Karpas-422 (cell line): Measurements from ENCODE around the gene NLRP14. TPM values are rescaled to one million over a fixed set of nuclear protein-coding genes. Genes with fewer than 3 reads are reported as not detected.

ENCODE experiments used
- DNase-seq: peaks from one replicate; pipeline ENCODE4 v3.0.0-alpha.2; 2015
- H2AFZ ChIP-seq: fragments of 200-600 bp; sonication (generic); 2 replicates; pipeline ENCODE4 v1.6.1; 2014; ENCODE audit warnings: antibody characterized with exemption, low read length, mixed read lengths
- H3K27ac ChIP-seq: fragments of 200-600 bp; sonication (generic); 2 replicates; pipeline ENCODE4 v1.5.1; 2014; ENCODE audit warnings: mild to moderate bottlenecking, low read length, moderate library complexity
- H3K27me3 ChIP-seq: fragments of 200-600 bp; sonication (generic); 2 replicates; pipeline ENCODE4 v1.6.1; 2014; ENCODE audit warnings: low read length, mixed read lengths
- H3K36me3 ChIP-seq: fragments of 200-600 bp; sonication (generic); 2 replicates; pipeline ENCODE4 v1.6.1; 2014; ENCODE audit warnings: low read length, mixed read lengths; ENCODE audit not compliant: insufficient read depth
- H3K4me1 ChIP-seq: fragments of 200-600 bp; sonication (generic); 2 replicates; pipeline ENCODE4 v1.6.1; 2014; ENCODE audit warnings: mild to moderate bottlenecking, low read length, mixed read lengths
- H3K4me2 ChIP-seq: fragments of 200-600 bp; sonication (generic); 2 replicates; pipeline ENCODE4 v1.6.1; 2014; ENCODE audit warnings: low read length, low read depth, mild to moderate bottlenecking; ENCODE audit not compliant: poor library complexity, severe bottlenecking
- H3K4me3 ChIP-seq: fragments of 200-600 bp; sonication (generic); 2 replicates; pipeline ENCODE4 v1.5.1; 2014; ENCODE audit warnings: mild to moderate bottlenecking, antibody characterized with exemption, low read length, mixed read lengths
- H3K79me2 ChIP-seq: fragments of 200-600 bp; sonication (generic); 2 replicates; pipeline ENCODE4 v1.6.1; 2014; ENCODE audit warnings: mild to moderate bottlenecking, low read length, mixed read lengths
- H3K9ac ChIP-seq: fragments of 200-600 bp; sonication (generic); 2 replicates; pipeline ENCODE4 v1.6.0; 2014; ENCODE audit warnings: low read length
- H3K9me2 ChIP-seq: fragments of 200-600 bp; sonication (generic), shearing (Covaris generic); replicated peaks from 2 replicates; pipeline ENCODE4 v1.6.0; 2014; ENCODE audit warnings: mild to moderate bottlenecking, low read length, moderate library complexity; ENCODE audit not compliant: insufficient read depth
- H3K9me3 ChIP-seq: fragments of 300-700, 200-600 bp; sonication (generic); 2 replicates; pipeline ENCODE4 v1.6.1; 2014; ENCODE audit warnings: low read length, mixed read lengths
- H4K20me1 ChIP-seq: fragments of 200-600 bp; sonication (generic); 2 replicates; pipeline ENCODE4 v1.6.1; 2014; ENCODE audit warnings: mild to moderate bottlenecking, antibody characterized with exemption, low read length, low read depth; ENCODE audit not compliant: insufficient read depth
- total RNA-seq: library from RNA; depleted of rRNA; stranded (reverse); fragments of >200 nt; shearing (Covaris generic); gene quantifications from 2 replicates; pipeline ENCODE4 v1.2.3, GENCODE V29; 2014; ENCODE audit warnings: low replicate concordance

Gene NLRP14
- total RNA-seq, 1 experiment from 2014 or later, result 0.19 TPM

DNA sequence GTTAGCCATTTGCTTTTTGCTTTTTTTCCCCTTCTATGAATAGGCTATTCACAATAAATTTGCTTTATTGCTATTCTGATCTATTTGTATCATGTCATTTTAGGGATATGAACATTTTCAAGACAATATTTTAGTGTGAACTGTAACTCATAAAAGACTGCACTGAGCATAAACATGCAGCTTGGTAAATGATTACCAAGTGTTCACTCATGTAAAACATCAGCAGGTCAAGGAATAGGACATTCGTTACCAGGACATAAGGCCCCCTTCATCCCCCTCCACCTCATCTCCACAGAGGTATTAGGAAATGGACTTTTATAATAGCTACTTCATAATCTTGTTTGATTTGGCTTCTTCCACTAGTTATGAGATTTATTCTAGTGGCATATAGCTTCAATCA, 12.4 kb downstream of the NLRP14 start:
- H3K4me1 ChIP-seq, result no peaks in the 10 kb centered on the region
- no peak overlapping the region for H2AFZ ChIP-seq
- no peaks in the 10 kb centered on the region for H3K27me3 ChIP-seq
- no peaks in the 10 kb centered on the region for H3K36me3 ChIP-seq
- no peak overlapping the region for H3K4me3 ChIP-seq
- H4K20me1 ChIP-seq, result no peaks in the 10 kb centered on the region
- no peaks in the 10 kb centered on the region for H3K9me3 ChIP-seq
- H3K79me2 ChIP-seq, result no peaks in the 10 kb centered on the region
- DNase-seq, result no peak
- H3K27ac ChIP-seq, result no peak overlapping the region
- no peak overlapping the region for H3K4me2 ChIP-seq
- no peaks in the 10 kb centered on the region for H3K9me2 ChIP-seq
- no peak overlapping the region for H3K9ac ChIP-seq

DNA sequence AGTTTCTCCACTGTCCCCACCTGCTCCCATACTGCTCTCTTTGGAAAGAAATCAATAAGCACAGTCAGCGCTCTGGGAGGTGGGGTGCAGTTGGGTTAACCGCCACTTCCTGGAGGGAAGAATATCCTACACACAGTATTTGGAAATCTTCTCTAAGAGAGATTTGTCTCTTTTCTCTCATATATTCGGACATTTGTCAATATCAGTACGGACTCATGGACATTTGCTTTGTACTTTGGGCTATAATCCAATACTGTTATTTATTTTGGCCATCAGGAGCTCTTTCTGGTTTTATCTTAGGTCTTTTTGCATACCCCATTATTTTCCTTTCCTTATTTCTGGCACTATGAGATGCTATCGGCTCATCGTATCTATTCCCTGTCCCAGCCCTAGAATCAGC, 13.7 kb downstream of the NLRP14 start:
- DNase-seq, result no peak
- Histone ChIP-seq H3K27ac (no peak overlapping the region), H3K9ac (no peak overlapping the region), H3K36me3 (no peaks in the 10 kb centered on the region), H3K9me3 (no peaks in the 10 kb centered on the region), H2AFZ (no peak overlapping the region), H3K27me3 (no peaks in the 10 kb centered on the region), H4K20me1 (no peaks in the 10 kb centered on the region), H3K9me2 (no peaks in the 10 kb centered on the region), H3K79me2 (no peaks in the 10 kb centered on the region), H3K4me2 (no peak overlapping the region), H3K4me3 (no peak overlapping the region), H3K4me1 (no peaks in the 10 kb centered on the region)

DNA sequence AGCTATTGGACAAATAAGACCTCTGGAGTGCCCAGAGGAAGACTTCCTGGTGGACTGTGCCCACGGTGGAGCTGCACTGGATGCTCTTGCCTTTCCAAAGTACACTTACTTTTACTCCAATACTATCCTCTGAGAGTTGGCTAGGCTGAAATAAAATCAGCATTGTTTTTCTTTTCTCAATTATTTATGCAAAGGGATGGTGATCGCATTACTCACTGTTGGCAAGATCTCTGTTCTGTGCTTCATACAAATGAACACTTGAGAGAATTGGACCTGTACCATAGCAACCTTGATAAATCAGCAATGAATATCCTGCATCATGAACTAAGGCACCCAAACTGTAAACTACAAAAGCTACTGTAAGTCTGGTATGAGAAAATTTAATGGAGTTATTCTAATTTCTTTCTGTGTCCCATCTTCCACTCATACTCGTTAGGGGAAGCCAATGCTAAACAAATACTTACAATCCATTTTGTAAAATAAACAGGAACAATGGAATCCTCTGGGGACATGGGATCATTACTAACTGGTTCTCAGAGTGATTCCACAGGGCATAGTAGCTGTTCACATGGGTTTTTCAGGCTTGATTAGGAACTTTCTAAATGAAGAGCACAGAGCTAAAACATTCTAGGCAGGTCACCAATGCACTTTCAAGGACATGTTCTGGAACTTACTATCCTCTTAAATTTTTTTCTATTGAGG, 26.3 kb downstream of the NLRP14 start:
- no peaks in the 10 kb centered on the region for H3K4me1 ChIP-seq
- no peaks in the 10 kb centered on the region for H3K9me3 ChIP-seq
- no peak overlapping the region for H3K9ac ChIP-seq
- no peaks in the 10 kb centered on the region for H3K27me3 ChIP-seq
- no peaks in the 10 kb centered on the region for H3K79me2 ChIP-seq
- H3K9me2 ChIP-seq, result no peaks in the 10 kb centered on the region
- H4K20me1 ChIP-seq, result no peaks in the 10 kb centered on the region
- H2AFZ ChIP-seq, result no peak overlapping the region
- H3K27ac ChIP-seq, result no peak overlapping the region
- no peak for DNase-seq
- H3K4me2 ChIP-seq, result no peak overlapping the region
- no peak overlapping the region for H3K4me3 ChIP-seq
- no peaks in the 10 kb centered on the region for H3K36me3 ChIP-seq

DNA sequence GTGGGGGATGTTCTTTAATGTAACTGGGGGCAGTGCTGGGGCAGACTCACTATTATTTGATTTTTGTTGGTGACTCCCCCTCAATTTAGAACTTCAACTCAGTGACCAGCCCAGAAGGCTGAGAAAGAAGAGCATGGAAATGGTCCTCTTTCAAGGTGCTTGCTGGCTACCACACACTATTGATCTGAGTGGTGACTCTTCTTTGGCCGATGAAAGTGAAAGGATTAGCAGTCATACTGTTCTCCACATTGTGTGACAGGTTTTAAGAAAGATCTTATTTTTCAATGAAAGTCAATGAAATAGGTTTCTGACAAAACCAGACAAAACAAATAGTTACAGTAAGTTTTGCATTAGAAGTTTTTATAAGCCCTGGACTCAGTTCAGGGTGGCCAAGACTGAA, 29.9 kb downstream of the NLRP14 start:
- Histone ChIP-seq H3K27ac (no peak overlapping the region), H3K9ac (no peak overlapping the region), H3K4me3 (no peak overlapping the region), H3K9me2 (no peaks in the 10 kb centered on the region), H3K27me3 (no peaks in the 10 kb centered on the region), H3K79me2 (no peaks in the 10 kb centered on the region), H3K4me2 (no peak overlapping the region), H3K9me3 (no peaks in the 10 kb centered on the region), H4K20me1 (no peaks in the 10 kb centered on the region), H3K36me3 (no peaks in the 10 kb centered on the region), H3K4me1 (no peaks in the 10 kb centered on the region), H2AFZ (no peak overlapping the region)
- no peak for DNase-seq

DNA sequence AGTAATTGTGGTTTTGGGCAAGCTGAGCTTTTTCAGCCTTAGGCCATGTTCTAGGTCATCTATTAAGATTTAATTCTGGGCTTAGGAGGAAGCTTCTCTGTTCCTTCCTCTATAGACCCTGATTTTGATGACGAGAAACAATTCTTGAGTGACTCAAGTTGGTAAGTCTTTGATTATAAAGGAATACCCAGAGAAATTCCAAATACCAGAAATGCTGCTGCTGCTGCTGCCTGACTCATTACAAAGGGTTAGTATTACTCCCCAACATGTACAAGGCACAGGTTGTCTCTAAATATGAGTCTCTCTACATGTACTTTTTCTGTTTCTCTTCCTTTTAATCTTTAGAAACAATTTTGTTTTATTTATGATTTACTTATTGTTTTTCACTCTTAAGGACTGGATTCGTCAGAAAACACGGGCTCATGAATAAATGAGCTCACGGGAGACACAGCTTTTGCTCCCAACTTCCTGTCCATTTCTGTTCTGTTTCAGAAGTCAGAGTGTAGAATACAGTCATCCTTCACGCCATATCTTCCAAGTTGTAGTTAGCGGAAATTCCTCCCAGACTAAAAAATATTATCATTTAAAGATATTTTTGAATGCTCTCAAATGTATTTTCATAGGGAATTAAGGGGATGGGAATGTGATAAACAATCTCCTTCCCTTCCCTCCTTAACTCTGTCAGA, 36.7 kb downstream of the NLRP14 start:
- no peak overlapping the region for H3K9ac ChIP-seq
- H3K4me3 ChIP-seq, result no peak overlapping the region
- no peaks in the 10 kb centered on the region for H3K4me1 ChIP-seq
- H3K27me3 ChIP-seq, result no peaks in the 10 kb centered on the region
- no peak overlapping the region for H3K4me2 ChIP-seq
- H3K79me2 ChIP-seq, result no peaks in the 10 kb centered on the region
- no peaks in the 10 kb centered on the region for H4K20me1 ChIP-seq
- no peaks in the 10 kb centered on the region for H3K36me3 ChIP-seq
- no peaks in the 10 kb centered on the region for H3K9me3 ChIP-seq
- no peak overlapping the region for H2AFZ ChIP-seq
- no peak overlapping the region for H3K27ac ChIP-seq
- no peak for DNase-seq
- H3K9me2 ChIP-seq, result no peaks in the 10 kb centered on the region

DNA sequence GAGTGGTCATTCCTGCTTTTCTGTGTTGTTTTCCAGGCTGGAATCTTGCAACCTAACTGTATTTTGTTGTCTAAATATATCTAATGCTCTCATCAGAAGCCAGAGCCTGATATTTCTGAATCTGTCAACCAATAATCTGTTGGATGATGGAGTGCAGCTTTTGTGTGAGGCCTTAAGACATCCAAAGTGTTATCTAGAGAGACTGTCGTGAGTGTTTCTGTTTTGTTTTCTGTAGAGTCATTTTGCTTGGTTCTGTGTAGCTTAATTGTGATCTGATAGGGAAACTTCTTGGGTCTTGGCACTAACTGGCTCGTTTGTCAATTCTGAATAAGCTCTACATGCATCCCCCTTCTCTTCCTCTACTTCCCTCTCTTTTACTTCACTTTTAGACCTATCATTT, 37.4 kb downstream of the NLRP14 start:
- no peaks in the 10 kb centered on the region for H3K9me2 ChIP-seq
- DNase-seq, result no peak
- no peaks in the 10 kb centered on the region for H3K79me2 ChIP-seq
- H3K36me3 ChIP-seq, result no peaks in the 10 kb centered on the region
- no peak overlapping the region for H3K4me2 ChIP-seq
- H3K4me1 ChIP-seq, result no peaks in the 10 kb centered on the region
- H3K27me3 ChIP-seq, result no peaks in the 10 kb centered on the region
- no peak overlapping the region for H3K27ac ChIP-seq
- no peaks in the 10 kb centered on the region for H4K20me1 ChIP-seq
- no peaks in the 10 kb centered on the region for H3K9me3 ChIP-seq
- H3K9ac ChIP-seq, result no peak overlapping the region
- H3K4me3 ChIP-seq, result no peak overlapping the region
- no peak overlapping the region for H2AFZ ChIP-seq

DNA sequence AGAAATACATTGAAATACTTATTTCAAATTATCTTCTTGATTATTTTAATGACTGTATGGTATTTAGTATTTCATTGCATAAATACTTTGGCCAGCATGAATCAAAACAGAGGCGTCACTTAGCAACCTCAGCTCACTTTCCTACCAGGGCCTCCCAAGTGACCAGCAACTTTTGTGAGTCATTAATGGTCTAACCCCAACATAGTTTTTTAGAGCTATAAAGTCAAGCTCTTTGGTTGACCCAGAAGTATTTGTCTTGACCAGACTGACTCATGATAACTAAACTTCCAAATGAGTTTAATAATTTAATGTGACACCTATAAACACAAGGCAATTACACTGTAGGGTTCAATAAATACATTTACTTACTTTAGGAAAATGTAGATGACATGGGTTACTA, 40.6 kb downstream of the NLRP14 start:
- H3K27ac ChIP-seq, result no peak overlapping the region
- H3K4me2 ChIP-seq, result no peak overlapping the region
- DNase-seq, result no peak
- no peaks in the 10 kb centered on the region for H3K27me3 ChIP-seq
- no peaks in the 10 kb centered on the region for H4K20me1 ChIP-seq
- no peaks in the 10 kb centered on the region for H3K36me3 ChIP-seq
- H3K4me3 ChIP-seq, result no peak overlapping the region
- H3K9me3 ChIP-seq, result no peaks in the 10 kb centered on the region
- H3K4me1 ChIP-seq, result no peaks in the 10 kb centered on the region
- H2AFZ ChIP-seq, result no peak overlapping the region
- no peaks in the 10 kb centered on the region for H3K79me2 ChIP-seq
- H3K9me2 ChIP-seq, result no peaks in the 10 kb centered on the region
- no peak overlapping the region for H3K9ac ChIP-seq

DNA sequence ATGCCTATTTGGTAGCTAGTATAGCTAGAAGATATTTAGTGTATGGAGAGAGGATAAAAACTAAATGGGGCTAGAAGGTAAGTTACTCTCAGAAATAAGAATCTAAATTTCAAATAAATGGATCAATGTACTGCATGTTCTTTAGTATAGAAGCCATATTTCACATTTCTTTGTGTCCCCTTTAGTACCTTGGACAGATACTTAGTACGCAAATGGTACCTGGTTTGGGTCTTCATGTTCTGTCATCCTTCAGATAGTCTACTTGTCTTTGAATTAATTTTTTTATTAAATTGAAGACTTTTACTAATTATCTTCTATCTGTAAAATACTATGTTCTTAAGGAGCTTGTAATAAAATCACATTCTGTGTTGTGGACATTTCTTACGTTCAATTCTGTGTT, 42.3 kb downstream of the NLRP14 start:
- H3K27ac ChIP-seq, result no peak overlapping the region
- H3K9ac ChIP-seq, result no peak overlapping the region
- H2AFZ ChIP-seq, result no peak overlapping the region
- no peaks in the 10 kb centered on the region for H3K9me3 ChIP-seq
- H4K20me1 ChIP-seq, result no peaks in the 10 kb centered on the region
- no peaks in the 10 kb centered on the region for H3K36me3 ChIP-seq
- H3K27me3 ChIP-seq, result no peaks in the 10 kb centered on the region
- H3K4me3 ChIP-seq, result no peak overlapping the region
- H3K79me2 ChIP-seq, result no peaks in the 10 kb centered on the region
- H3K4me1 ChIP-seq, result no peaks in the 10 kb centered on the region
- no peak for DNase-seq
- H3K4me2 ChIP-seq, result no peak overlapping the region
- no peaks in the 10 kb centered on the region for H3K9me2 ChIP-seq
